GM23248 (cell line): ENCODE measurements around the gene STAMBP.

Experiments used
- EZH2 ChIP-seq: fragments of 200-600 bp; sonication (generic); IDR thresholded peaks from 2 replicates; pipeline ENCODE4 v1.6.1; 2018; ENCODE audit warnings: antibody characterized with exemption, mild to moderate bottlenecking; ENCODE audit not compliant: insufficient read depth, poor library complexity, severe bottlenecking
- EZH2phosphoT487 ChIP-seq: fragments of 200-600 bp; sonication (generic); IDR thresholded peaks from 2 replicates; pipeline ENCODE4 v1.6.1; 2018; ENCODE audit warnings: antibody characterized with exemption, moderate library complexity, mild to moderate bottlenecking, low read depth; ENCODE audit not compliant: insufficient read depth

DNA sequence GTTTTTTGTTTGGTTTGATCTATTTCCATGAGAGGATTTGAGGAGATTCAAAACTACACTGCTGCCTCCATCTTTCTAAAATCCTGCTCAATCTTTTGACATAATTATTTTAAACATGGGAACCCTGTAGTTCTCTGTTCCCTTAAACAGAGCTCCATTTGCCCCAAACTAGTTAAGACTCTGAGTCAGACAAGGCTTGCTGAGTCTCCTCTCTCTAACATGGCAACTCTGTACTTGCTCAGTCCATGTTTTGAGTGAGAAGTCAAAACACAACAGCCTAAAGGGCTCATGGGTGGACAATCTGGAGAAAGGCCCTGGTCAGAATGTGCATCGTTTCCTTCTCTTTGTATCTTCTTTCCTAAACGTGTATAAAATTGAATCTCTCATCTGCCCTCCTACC is 7.1 kb upstream of the STAMBP start:
- TF ChIP-seq EZH2phosphoT487 (no peak), EZH2 (no peak)
